Caco-2 (cell line): Measurements from ENCODE around the gene SLC38A9. TPM values are rescaled to one million over a fixed set of nuclear protein-coding genes. Genes with fewer than 3 reads are reported as not detected.

Experiments used
- BruUV-seq: library from RNA; stranded (reverse); fragments of 400-500 nt; replicated peaks from 2 replicates; lab custom pipeline; 2021; lab: Mats Ljungman, UMichigan
- CTCF ChIA-PET: fragments of 300-600 bp; sonication (Branson Sonifier 250); formaldehyde crosslinking; loops from one replicate; lab custom pipeline; 2022; ENCODE audit warnings: antibody characterized with exemption; lab: Charles Lee
- POLR2A ChIA-PET: fragments of 300-600 bp; sonication (Branson Sonifier 250); formaldehyde crosslinking; loops from one replicate; lab custom pipeline; 2022; ENCODE audit warnings: antibody characterized with exemption; lab: Charles Lee
- DNase-seq, 2 experiments: peaks; one replicate each; pipeline versions ENCODE4 v3.0.0 to v3.0.0-alpha.2; 2020 to 2022
- H3K27me3 ChIP-seq: replicated peaks from 2 replicates; pipeline ENCODE4 v1.6.0; 2011; ENCODE audit warnings: low read length; ENCODE audit not compliant: control insufficient read depth, insufficient read depth
- H3K36me3 ChIP-seq: 2 replicates; pipeline ENCODE4 v1.5.1; 2011; ENCODE audit warnings: low read length; ENCODE audit not compliant: control insufficient read depth, insufficient read depth
- H3K4me1 ChIP-seq: fragments of 250-450 bp; sonication (Bioruptor Pico); 2 replicates; pipeline ENCODE4 v1.5.1; 2020; ENCODE audit warnings: mild to moderate bottlenecking
- H3K4me3 ChIP-seq: 2 replicates; pipeline ENCODE4 v1.5.1; 2011; ENCODE audit warnings: low read depth, mild to moderate bottlenecking, control low read depth, low read length
- H3K9me3 ChIP-seq: fragments of 250-450 bp; sonication (Bioruptor Pico); 2 replicates; pipeline ENCODE4 v1.5.1; 2020; ENCODE audit warnings: mild to moderate bottlenecking, moderate library complexity
- H3K27ac Mint-ChIP-seq: one replicate; pipeline ENCODE4 v1.8.0; 2022; ENCODE audit warnings: mixed read lengths; ENCODE audit not compliant: unreplicated experiment
- H3K27me3 Mint-ChIP-seq: one replicate; pipeline ENCODE4 v1.8.0; 2022; ENCODE audit warnings: mixed read lengths; ENCODE audit not compliant: insufficient read depth, unreplicated experiment
- H3K36me3 Mint-ChIP-seq: one replicate; pipeline ENCODE4 v1.8.0; 2022; ENCODE audit warnings: mild to moderate bottlenecking, mixed read lengths; ENCODE audit not compliant: insufficient read depth, unreplicated experiment
- H3K4me1 Mint-ChIP-seq: one replicate; pipeline ENCODE4 v1.8.0; 2022; ENCODE audit warnings: low read depth, mixed read lengths; ENCODE audit not compliant: unreplicated experiment
- H3K4me3 Mint-ChIP-seq: one replicate; pipeline ENCODE4 v1.8.0; 2022; ENCODE audit warnings: mild to moderate bottlenecking, moderate library complexity, mixed read lengths; ENCODE audit not compliant: unreplicated experiment
- H3K9me3 Mint-ChIP-seq: one replicate; pipeline ENCODE4 v1.8.0; 2022; ENCODE audit warnings: mixed read lengths; ENCODE audit not compliant: unreplicated experiment
- intact Hi-C: fragments of 100-400 bp; cut with micrococcal nuclease; formaldehyde crosslinking; loops from one replicate; pipeline ENCODE4 v1.10.0; 2022; ENCODE audit not compliant: unreplicated experiment
- total RNA-seq: library from RNA; stranded (reverse); gene quantifications from 2 replicates; pipeline ENCODE4 v1.2.3, GENCODE V29; 2022
- TF ChIP-seq, protein P1 (sequence below), 2 experiments: fragments of 200-600 bp in 1 of 2; IDR thresholded peaks; 1 replicate in 1 of 2; 2 replicates in 1 of 2; pipeline versions ENCODE4 v1.5.1 to v1.8.0; 2011 to 2022; ENCODE audit warnings: antibody characterized with exemption in 1 of 2, control low read depth in 1 of 2, inconsistent platforms in 1 of 2, low read depth in 1 of 2, low read length in 1 of 2, mild to moderate bottlenecking in 1 of 2, moderate library complexity in 1 of 2; ENCODE audit not compliant: insufficient read depth in 1 of 2, severe bottlenecking in 1 of 2, unreplicated experiment in 1 of 2

The SLC38A9 gene
- total RNA-seq, 1 experiment from 2014 or later, result 66.9 TPM

DNA sequence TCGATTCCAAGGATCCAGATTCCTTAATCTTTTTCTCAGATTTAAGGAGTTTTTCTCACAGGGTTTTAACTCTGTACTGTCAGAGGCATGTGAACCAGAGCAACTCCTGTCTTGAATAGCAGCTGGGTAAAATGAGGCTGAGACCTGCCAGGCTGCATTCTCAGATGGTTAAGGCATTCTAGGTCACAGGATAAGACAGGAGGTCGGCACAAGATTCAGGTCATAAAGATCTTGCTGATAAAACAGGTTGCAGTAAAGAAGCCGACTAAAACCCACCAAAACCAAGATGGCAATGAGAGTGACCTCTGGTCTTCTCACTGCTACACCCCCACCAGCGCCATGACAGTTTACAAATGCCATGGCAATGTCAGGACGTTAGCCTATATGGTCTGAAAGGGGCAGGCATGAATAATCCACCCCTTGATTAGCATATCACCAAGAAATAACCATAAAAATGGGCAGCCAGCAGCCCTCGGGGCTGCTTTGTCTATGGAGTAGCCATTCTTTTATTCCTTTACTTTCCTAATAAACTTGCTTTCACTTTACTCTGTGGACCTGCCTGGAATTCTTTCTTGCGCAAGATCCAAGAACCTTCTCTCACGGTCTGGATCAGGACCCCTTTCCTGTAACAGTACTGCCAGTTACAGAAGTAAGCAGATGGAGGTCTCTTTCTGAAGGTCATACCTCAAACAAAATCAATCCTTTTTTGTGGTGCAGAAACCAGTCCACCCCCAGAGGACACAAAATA lies 87.1 kb downstream of the SLC38A9 start:
- intact Hi-C loops, result no loop called here
- Mint-ChIP-seq H3K4me3 (no peak overlapping the region), H3K27ac (peak overlapping the region; percentile 27), H3K4me1 (peaks cover 42% of the 10 kb centered on the region), H3K9me3 (no peaks in the 10 kb centered on the region), H3K27me3 (no peaks in the 10 kb centered on the region), H3K36me3 (no peaks in the 10 kb centered on the region)
- peaks cover 38% of the 10 kb centered on the region for H3K4me1 ChIP-seq
- no peaks in the 10 kb centered on the region for H3K36me3 ChIP-seq
- H3K27me3 ChIP-seq, result no peaks in the 10 kb centered on the region
- TF ChIP-seq, protein P1, sequence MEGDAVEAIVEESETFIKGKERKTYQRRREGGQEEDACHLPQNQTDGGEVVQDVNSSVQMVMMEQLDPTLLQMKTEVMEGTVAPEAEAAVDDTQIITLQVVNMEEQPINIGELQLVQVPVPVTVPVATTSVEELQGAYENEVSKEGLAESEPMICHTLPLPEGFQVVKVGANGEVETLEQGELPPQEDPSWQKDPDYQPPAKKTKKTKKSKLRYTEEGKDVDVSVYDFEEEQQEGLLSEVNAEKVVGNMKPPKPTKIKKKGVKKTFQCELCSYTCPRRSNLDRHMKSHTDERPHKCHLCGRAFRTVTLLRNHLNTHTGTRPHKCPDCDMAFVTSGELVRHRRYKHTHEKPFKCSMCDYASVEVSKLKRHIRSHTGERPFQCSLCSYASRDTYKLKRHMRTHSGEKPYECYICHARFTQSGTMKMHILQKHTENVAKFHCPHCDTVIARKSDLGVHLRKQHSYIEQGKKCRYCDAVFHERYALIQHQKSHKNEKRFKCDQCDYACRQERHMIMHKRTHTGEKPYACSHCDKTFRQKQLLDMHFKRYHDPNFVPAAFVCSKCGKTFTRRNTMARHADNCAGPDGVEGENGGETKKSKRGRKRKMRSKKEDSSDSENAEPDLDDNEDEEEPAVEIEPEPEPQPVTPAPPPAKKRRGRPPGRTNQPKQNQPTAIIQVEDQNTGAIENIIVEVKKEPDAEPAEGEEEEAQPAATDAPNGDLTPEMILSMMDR (IDR thresholded peaks at IDR 0.05; ENCODE audit: insufficient read depth in 1 of 2, low read depth in 1 of 2, low read length in 1 of 2, severe bottlenecking in 1 of 2, unreplicated experiment in 1 of 2), result no peak
- CTCF ChIA-PET, result no interaction called here
- peak; percentile 40 to 57 for DNase-seq
- POLR2A ChIA-PET, result no interaction called here
- BruUV-seq, result no TSS peak
- no peaks in the 10 kb centered on the region for H3K9me3 ChIP-seq
- H3K4me3 ChIP-seq, result no peak overlapping the region

DNA sequence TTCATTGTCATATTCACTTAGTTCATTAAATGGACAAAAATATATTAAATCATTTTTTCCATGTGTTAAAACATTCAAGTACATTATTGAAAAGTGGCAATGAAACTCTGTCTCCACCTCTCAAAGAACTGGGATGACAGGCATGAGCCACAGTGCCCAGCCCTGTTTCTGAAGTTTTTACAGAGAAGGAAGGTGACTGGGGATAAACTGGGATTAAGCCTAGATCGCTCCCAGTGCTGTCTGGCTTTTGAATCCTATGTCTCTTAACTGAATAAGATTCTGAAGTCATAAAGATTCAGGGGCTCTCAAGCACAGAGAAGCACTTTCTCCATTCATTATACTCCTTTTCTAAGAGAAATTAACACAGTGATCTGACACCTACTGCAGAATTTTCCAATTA lies 88.3 kb downstream of the SLC38A9 start:
- no peaks in the 10 kb centered on the region for H3K9me3 ChIP-seq
- no peak overlapping the region for H3K4me3 ChIP-seq
- POLR2A ChIA-PET, result no interaction called here
- H3K36me3 ChIP-seq, result no peaks in the 10 kb centered on the region
- H3K27me3 ChIP-seq, result no peaks in the 10 kb centered on the region
- CTCF ChIA-PET, result no interaction called here
- no peaks in the 10 kb centered on the region for H3K9me3 Mint-ChIP-seq
- H3K4me3 Mint-ChIP-seq, result no peak overlapping the region
- H3K4me1 ChIP-seq, result peaks cover 38% of the 10 kb centered on the region
- peaks cover 42% of the 10 kb centered on the region for H3K4me1 Mint-ChIP-seq
- H3K36me3 Mint-ChIP-seq, result no peaks in the 10 kb centered on the region
- no peak overlapping the region for H3K27ac Mint-ChIP-seq
- TF ChIP-seq, protein P1 (IDR thresholded peaks at IDR 0.05; ENCODE audit: insufficient read depth in 1 of 2, low read depth in 1 of 2, low read length in 1 of 2, severe bottlenecking in 1 of 2, unreplicated experiment in 1 of 2), result no peak
- intact Hi-C loops, result no loop called here
- no TSS peak for BruUV-seq
- H3K27me3 Mint-ChIP-seq, result no peaks in the 10 kb centered on the region
- no peak for DNase-seq

DNA sequence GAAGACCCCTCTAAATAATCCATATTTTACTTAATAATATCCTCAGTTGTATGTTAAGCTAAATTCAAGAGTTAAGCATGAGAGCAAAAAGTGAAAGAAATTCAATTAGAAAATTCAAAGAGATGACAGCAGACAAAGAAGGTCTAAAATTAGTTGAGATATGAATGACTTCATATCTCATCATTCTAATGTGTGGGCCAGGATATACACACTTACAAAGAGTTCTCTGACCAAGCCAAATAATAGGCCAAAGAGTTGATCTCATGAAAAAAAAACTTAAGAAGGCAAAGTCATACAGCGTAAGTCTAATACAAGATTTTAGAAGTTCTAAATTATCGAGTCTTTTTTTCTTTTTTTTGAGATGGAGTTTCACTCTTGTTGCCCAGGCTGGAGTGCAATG lies 89.7 kb downstream of the SLC38A9 start:
- Histone ChIP-seq H3K27me3 (no peaks in the 10 kb centered on the region), H3K9me3 (no peaks in the 10 kb centered on the region), H3K4me1 (peaks cover 38% of the 10 kb centered on the region), H3K36me3 (no peaks in the 10 kb centered on the region), H3K4me3 (no peak overlapping the region)
- no peak overlapping the region for H3K27ac Mint-ChIP-seq
- no peaks in the 10 kb centered on the region for H3K9me3 Mint-ChIP-seq
- H3K4me1 Mint-ChIP-seq, result peaks cover 42% of the 10 kb centered on the region
- intact Hi-C loops, result no loop called here
- no peaks in the 10 kb centered on the region for H3K36me3 Mint-ChIP-seq
- no TSS peak for BruUV-seq
- ChIA-PET POLR2A (no interaction called here), CTCF (no interaction called here)
- no peaks in the 10 kb centered on the region for H3K27me3 Mint-ChIP-seq
- TF ChIP-seq, protein P1 (IDR thresholded peaks at IDR 0.05; ENCODE audit: insufficient read depth in 1 of 2, low read depth in 1 of 2, low read length in 1 of 2, severe bottlenecking in 1 of 2, unreplicated experiment in 1 of 2), result no peak
- DNase-seq, result no peak
- H3K4me3 Mint-ChIP-seq, result no peak overlapping the region
